Osteocyte (in vitro differentiated cells): ENCODE measurements around the gene BTRC. TPM values are rescaled to one million over a fixed set of nuclear protein-coding genes. Genes with fewer than 3 reads are reported as not detected.

Source experiments
- DNase-seq: peaks from one replicate; pipeline ENCODE4 v3.0.0; 2021; ENCODE audit warnings: mixed read lengths; ENCODE audit not compliant: unreplicated experiment; ENCODE audit errors: extremely low spot score
- H3K27ac Mint-ChIP-seq: one replicate; pipeline ENCODE4 v1.8.0; 2021; ENCODE audit warnings: mild to moderate bottlenecking, mixed read lengths; ENCODE audit not compliant: unreplicated experiment
- H3K27me3 Mint-ChIP-seq: one replicate; pipeline ENCODE4 v1.8.0; 2021; ENCODE audit warnings: mixed read lengths; ENCODE audit not compliant: unreplicated experiment
- H3K36me3 Mint-ChIP-seq: one replicate; pipeline ENCODE4 v1.8.0; 2021; ENCODE audit warnings: mixed read lengths; ENCODE audit not compliant: unreplicated experiment
- H3K4me1 Mint-ChIP-seq: one replicate; pipeline ENCODE4 v1.8.0; 2021; ENCODE audit warnings: mixed read lengths; ENCODE audit not compliant: unreplicated experiment
- H3K4me3 Mint-ChIP-seq: one replicate; pipeline ENCODE4 v1.8.0; 2021; ENCODE audit warnings: mild to moderate bottlenecking, moderate library complexity, mixed read lengths; ENCODE audit not compliant: unreplicated experiment
- H3K9me3 Mint-ChIP-seq: one replicate; pipeline ENCODE4 v1.8.0; 2021; ENCODE audit warnings: mixed read lengths; ENCODE audit not compliant: unreplicated experiment
- total RNA-seq: library from RNA; stranded (reverse); gene quantifications from 2 replicates; pipeline ENCODE4 v1.2.1, GENCODE V29; 2021
- TF ChIP-seq, protein P1 (sequence below): fragments of 200-600 bp; sonication (generic); IDR thresholded peaks from 2 replicates; pipeline ENCODE4 v1.5.0; 2021; ENCODE audit warnings: antibody characterized with exemption, mild to moderate bottlenecking, moderate library complexity

BTRC gene
- total RNA-seq, 1 donor from 2014 or later, result 28.9 TPM

DNA sequence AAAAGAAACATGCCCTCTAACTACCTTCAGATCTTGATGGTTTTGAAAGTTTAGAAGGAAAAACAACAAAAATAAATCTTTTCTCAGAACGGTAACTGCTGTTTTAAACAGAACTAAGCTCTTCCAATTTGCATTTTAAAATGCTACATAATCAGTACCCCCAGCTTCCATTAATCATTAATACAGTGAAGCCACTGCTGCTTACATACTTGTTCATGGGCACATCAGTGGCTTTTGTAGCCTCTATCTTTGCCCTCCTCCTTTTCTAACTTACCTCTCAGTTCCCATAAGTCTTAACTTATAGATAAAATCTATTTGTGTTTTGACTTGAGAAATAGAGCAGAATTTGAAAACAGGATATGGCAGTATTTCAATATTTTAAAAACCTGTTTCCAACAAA is 125.0 kb downstream of the BTRC start:
- no peak overlapping the region for H3K4me3 Mint-ChIP-seq
- no peaks in the 10 kb centered on the region for H3K4me1 Mint-ChIP-seq
- TF ChIP-seq, protein P1, sequence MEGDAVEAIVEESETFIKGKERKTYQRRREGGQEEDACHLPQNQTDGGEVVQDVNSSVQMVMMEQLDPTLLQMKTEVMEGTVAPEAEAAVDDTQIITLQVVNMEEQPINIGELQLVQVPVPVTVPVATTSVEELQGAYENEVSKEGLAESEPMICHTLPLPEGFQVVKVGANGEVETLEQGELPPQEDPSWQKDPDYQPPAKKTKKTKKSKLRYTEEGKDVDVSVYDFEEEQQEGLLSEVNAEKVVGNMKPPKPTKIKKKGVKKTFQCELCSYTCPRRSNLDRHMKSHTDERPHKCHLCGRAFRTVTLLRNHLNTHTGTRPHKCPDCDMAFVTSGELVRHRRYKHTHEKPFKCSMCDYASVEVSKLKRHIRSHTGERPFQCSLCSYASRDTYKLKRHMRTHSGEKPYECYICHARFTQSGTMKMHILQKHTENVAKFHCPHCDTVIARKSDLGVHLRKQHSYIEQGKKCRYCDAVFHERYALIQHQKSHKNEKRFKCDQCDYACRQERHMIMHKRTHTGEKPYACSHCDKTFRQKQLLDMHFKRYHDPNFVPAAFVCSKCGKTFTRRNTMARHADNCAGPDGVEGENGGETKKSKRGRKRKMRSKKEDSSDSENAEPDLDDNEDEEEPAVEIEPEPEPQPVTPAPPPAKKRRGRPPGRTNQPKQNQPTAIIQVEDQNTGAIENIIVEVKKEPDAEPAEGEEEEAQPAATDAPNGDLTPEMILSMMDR, result no peak
- no peak overlapping the region for H3K27ac Mint-ChIP-seq
- H3K36me3 Mint-ChIP-seq, result peaks cover 14% of the 10 kb centered on the region
- DNase-seq, result no peak
- no peaks in the 10 kb centered on the region for H3K9me3 Mint-ChIP-seq
- H3K27me3 Mint-ChIP-seq, result no peaks in the 10 kb centered on the region

DNA sequence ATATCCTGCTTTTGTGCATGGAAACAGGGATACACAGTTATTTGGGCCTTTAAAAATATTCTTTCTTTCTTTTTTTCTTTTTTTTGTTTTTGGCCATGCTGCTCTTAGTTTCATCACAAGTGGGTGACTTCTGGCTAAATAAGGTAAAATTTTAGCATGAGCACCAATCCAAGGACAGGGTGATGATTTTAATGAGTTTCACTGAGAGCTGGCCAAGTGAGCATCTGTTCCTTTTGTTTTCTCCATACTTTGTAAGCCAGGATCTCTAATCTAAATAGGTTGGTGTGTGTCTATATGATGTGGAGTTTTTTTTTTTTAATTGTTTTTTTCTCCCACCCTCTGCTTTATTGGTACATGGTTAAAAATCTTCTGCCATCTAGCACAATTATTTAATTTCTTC is 127.3 kb downstream of the BTRC start:
- peaks cover 21% of the 10 kb centered on the region for H3K36me3 Mint-ChIP-seq
- H3K27ac Mint-ChIP-seq, result no peak overlapping the region
- H3K27me3 Mint-ChIP-seq, result no peaks in the 10 kb centered on the region
- no peak for DNase-seq
- TF ChIP-seq, protein P1, result no peak
- H3K9me3 Mint-ChIP-seq, result no peaks in the 10 kb centered on the region
- no peak overlapping the region for H3K4me3 Mint-ChIP-seq
- H3K4me1 Mint-ChIP-seq, result peaks cover 1% of the 10 kb centered on the region

DNA sequence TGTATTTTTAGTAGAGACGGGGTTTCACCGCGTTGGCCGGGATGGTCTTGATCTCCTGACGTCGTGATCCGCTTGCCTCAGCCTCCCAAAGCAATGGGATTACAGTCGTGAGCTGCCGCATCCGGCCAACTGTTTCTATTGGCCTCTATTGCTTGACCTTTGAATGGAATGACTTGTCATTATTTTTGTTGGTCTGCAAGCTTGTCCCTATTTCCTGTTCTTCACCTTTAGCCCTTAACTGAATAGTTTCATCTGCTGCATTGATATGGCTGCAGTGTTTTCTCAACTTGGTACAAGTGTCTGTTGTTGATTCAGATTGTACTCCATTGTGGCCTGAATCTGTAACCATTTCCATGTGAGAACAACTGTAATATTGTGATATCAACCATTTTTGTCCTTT is 128.6 kb downstream of the BTRC start:
- H3K4me1 Mint-ChIP-seq, result peaks cover 1% of the 10 kb centered on the region
- no peak overlapping the region for H3K27ac Mint-ChIP-seq
- TF ChIP-seq, protein P1, result no peak
- no peaks in the 10 kb centered on the region for H3K27me3 Mint-ChIP-seq
- H3K9me3 Mint-ChIP-seq, result no peaks in the 10 kb centered on the region
- DNase-seq, result no peak
- H3K4me3 Mint-ChIP-seq, result no peak overlapping the region
- peaks cover 21% of the 10 kb centered on the region for H3K36me3 Mint-ChIP-seq

DNA sequence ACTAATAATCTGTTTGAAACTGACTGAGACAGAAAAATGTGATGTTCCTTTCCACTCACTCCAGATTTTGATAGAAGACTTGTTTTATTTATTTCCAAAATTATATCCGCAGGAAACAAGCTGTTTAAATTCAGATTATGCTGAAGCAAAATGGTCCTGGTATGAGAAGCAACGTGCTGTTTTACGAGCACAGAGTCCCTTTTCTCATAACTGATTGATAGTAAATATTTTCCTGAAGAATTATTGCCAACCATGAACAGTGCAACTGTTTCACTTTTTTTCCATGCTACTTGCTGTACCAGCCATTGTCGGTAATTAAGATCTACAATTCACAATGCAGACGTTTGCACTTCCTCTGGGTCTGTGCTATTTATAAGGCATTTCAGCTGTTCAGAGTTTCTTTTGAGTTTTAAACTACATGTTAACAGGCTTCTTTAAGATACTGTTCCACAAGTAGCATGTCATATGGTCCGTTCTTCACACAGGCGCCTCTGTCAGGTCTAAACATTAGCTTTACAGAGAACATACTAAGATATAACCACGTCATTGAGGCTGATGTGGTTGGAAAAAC is 130.3 kb downstream of the BTRC start:
- TF ChIP-seq, protein P1, result no peak
- Mint-ChIP-seq H3K9me3 (no peaks in the 10 kb centered on the region), H3K36me3 (peaks cover 21% of the 10 kb centered on the region), H3K27me3 (no peaks in the 10 kb centered on the region), H3K27ac (no peak overlapping the region), H3K4me1 (peaks cover 1% of the 10 kb centered on the region), H3K4me3 (no peak overlapping the region)
- no peak for DNase-seq

DNA sequence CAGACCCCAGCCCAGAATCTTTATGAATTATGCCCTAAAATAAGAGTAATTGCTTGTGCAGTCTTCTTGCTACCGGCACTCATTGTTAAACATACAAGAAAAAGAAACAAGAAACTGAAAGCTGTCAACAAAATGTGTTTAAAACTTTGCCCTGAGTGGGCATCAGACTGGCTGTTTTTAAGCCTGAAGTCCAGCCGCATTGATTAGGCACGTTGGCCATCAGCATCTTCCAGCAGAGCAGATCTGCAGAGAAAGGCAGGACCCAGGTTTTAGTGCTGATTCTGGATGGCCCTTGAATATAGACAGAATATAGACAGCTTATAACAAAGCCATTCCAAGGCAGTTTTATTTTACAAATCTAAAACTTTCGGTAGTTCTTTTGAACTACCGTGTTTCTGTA is 131.2 kb downstream of the BTRC start:
- Mint-ChIP-seq H3K4me3 (no peak overlapping the region), H3K27ac (no peak overlapping the region), H3K36me3 (peaks cover 18% of the 10 kb centered on the region), H3K27me3 (no peaks in the 10 kb centered on the region), H3K9me3 (no peaks in the 10 kb centered on the region), H3K4me1 (peaks cover 6% of the 10 kb centered on the region)
- DNase-seq, result no peak
- TF ChIP-seq, protein P1, result no peak
